ENCODE results near the gene RER1. TPM values are rescaled to one million over a fixed set of nuclear protein-coding genes. Genes with fewer than 3 reads are reported as not detected.

Gene RER1
- total RNA-seq, 1 experiment from 2014 or later, result 141 TPM

- Histone ChIP-seq H3K27me3 (replicated peaks; ENCODE audit: control insufficient read depth, insufficient read depth, low read length) (no peaks in the 10 kb centered on the region), H3K4me3 (ENCODE audit: low read depth, low read length) (no peak overlapping the region), H3K9me3 (no peaks in the 10 kb centered on the region), H3K36me3 (ENCODE audit: control insufficient read depth, insufficient read depth, low read length) (no peaks in the 10 kb centered on the region), H3K4me1 (no peaks in the 10 kb centered on the region)
- ChIA-PET CTCF (no interaction called here), POLR2A (no interaction called here)
- TF ChIP-seq CTCF (IDR thresholded peaks at IDR 0.05; ENCODE audit: insufficient read depth in 1 of 2, low read depth in 1 of 2, low read length in 1 of 2, severe bottlenecking in 1 of 2, unreplicated experiment in 1 of 2), result no peak
- Mint-ChIP-seq H3K9me3 (ENCODE audit: unreplicated experiment) (no peaks in the 10 kb centered on the region), H3K27me3 (ENCODE audit: insufficient read depth, unreplicated experiment) (no peaks in the 10 kb centered on the region), H3K4me3 (ENCODE audit: unreplicated experiment) (no peak overlapping the region), H3K27ac (ENCODE audit: unreplicated experiment) (no peak overlapping the region), H3K36me3 (ENCODE audit: insufficient read depth, unreplicated experiment) (peaks cover 54% of the 10 kb centered on the region), H3K4me1 (ENCODE audit: low read depth, unreplicated experiment) (no peaks in the 10 kb centered on the region)
- intact Hi-C loops (cut with micrococcal nuclease; ENCODE audit: unreplicated experiment), result no loop called here
- no TSS peak for BruUV-seq (replicated peaks)
- DNase-seq, result no peak
These were observed 15.7 kb downstream of the RER1 start for GRCh38 chr1:2407166-2407990.

DNA sequence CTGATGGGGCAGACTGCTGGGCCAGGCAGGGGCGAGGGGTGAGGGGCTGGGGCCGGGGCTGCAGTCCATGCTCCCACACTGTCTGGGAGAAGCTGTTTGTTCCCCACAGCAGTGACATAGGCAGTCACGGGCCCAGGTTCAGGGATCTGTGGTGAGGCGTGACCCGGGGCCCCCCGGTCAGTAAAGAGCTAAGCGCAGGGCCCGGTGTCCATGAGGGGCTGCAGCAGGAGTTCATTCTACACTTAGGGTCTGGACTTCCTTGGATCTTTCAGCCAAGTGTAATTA lies 16.3 kb downstream of the RER1 start:
- peaks cover 52% of the 10 kb centered on the region for H3K36me3 Mint-ChIP-seq (ENCODE audit: insufficient read depth, unreplicated experiment)
- Histone ChIP-seq H3K9me3 (no peaks in the 10 kb centered on the region), H3K4me3 (ENCODE audit: low read depth, low read length) (no peak overlapping the region), H3K27me3 (replicated peaks; ENCODE audit: control insufficient read depth, insufficient read depth, low read length) (no peaks in the 10 kb centered on the region), H3K4me1 (no peaks in the 10 kb centered on the region), H3K36me3 (ENCODE audit: control insufficient read depth, insufficient read depth, low read length) (no peaks in the 10 kb centered on the region)
- BruUV-seq (replicated peaks), result no TSS peak
- H3K27me3 Mint-ChIP-seq (ENCODE audit: insufficient read depth, unreplicated experiment), result no peaks in the 10 kb centered on the region
- CTCF ChIA-PET, result no interaction called here
- no peak overlapping the region for H3K27ac Mint-ChIP-seq (ENCODE audit: unreplicated experiment)
- H3K4me3 Mint-ChIP-seq (ENCODE audit: unreplicated experiment), result no peak overlapping the region
- intact Hi-C loops (cut with micrococcal nuclease; ENCODE audit: unreplicated experiment), result no loop called here
- no peak for DNase-seq
- H3K4me1 Mint-ChIP-seq (ENCODE audit: low read depth, unreplicated experiment), result no peaks in the 10 kb centered on the region
- no peak for TF ChIP-seq CTCF (IDR thresholded peaks at IDR 0.05; ENCODE audit: insufficient read depth in 1 of 2, low read depth in 1 of 2, low read length in 1 of 2, severe bottlenecking in 1 of 2, unreplicated experiment in 1 of 2)
- no peaks in the 10 kb centered on the region for H3K9me3 Mint-ChIP-seq (ENCODE audit: unreplicated experiment)
- POLR2A ChIA-PET, result interaction anchor here (2.2 kb wide), 1 partner anchor 16 kb away, joined by 7 read pairs; the partner anchor contains the start of genes MORN1 and RER1

DNA sequence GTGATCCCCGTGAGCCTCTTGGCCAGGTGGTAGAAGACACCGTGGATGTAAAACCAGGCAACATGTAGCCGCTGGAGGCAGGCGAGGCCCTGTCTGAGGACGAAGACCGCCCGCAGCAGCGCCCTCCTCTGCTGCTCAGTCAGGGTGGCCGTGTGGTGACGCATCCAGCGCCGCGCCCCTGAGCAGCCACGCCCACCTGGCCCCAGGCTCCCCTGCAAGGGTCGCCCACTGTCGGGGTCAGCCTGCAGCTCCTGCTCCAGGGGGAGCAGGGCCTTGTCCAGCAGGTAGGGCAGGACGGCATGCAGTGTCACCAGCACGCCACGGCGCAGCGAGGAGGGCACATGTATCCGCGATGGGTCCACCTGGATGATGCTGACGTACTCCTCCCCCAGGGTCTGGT lies 16.8 kb downstream of the RER1 start:
- no peak overlapping the region for H3K4me3 ChIP-seq (ENCODE audit: low read depth, low read length)
- TF ChIP-seq CTCF (IDR thresholded peaks at IDR 0.05; ENCODE audit: insufficient read depth in 1 of 2, low read depth in 1 of 2, low read length in 1 of 2, severe bottlenecking in 1 of 2, unreplicated experiment in 1 of 2), result no peak
- POLR2A ChIA-PET, result interaction anchor here (2.2 kb wide), 1 partner anchor 17 kb away, joined by 7 read pairs; the partner anchor contains the start of genes MORN1 and RER1
- H3K4me1 ChIP-seq, result no peaks in the 10 kb centered on the region
- Mint-ChIP-seq H3K27ac (ENCODE audit: unreplicated experiment) (no peak overlapping the region), H3K4me3 (ENCODE audit: unreplicated experiment) (no peak overlapping the region), H3K9me3 (ENCODE audit: unreplicated experiment) (no peaks in the 10 kb centered on the region), H3K36me3 (ENCODE audit: insufficient read depth, unreplicated experiment) (peaks cover 47% of the 10 kb centered on the region), H3K4me1 (ENCODE audit: low read depth, unreplicated experiment) (no peaks in the 10 kb centered on the region), H3K27me3 (ENCODE audit: insufficient read depth, unreplicated experiment) (no peaks in the 10 kb centered on the region)
- H3K27me3 ChIP-seq (replicated peaks; ENCODE audit: control insufficient read depth, insufficient read depth, low read length), result no peaks in the 10 kb centered on the region
- H3K36me3 ChIP-seq (ENCODE audit: control insufficient read depth, insufficient read depth, low read length), result no peaks in the 10 kb centered on the region
- CTCF ChIA-PET, result no interaction called here
- BruUV-seq (replicated peaks), result no TSS peak
- no peak for DNase-seq
- H3K9me3 ChIP-seq, result no peaks in the 10 kb centered on the region
- intact Hi-C loops (cut with micrococcal nuclease; ENCODE audit: unreplicated experiment), result no loop called here

Data from Caco-2 (cell line).